HepG2 (cell line): ENCODE data around the gene RASA3. TPM values are rescaled to one million over a fixed set of nuclear protein-coding genes. Genes with fewer than 3 reads are reported as not detected.

Experiments
- CBX2 ChIP-seq, 2 experiments: fragments of 200-600 bp in 1 of 2; sonication (generic); formaldehyde crosslinking in 1 of 2; IDR thresholded peaks; 2 replicates each; pipeline versions ENCODE4 v1.7.0 to v1.8.1; 2018 to 2022; ENCODE audit warnings: low read depth in 2 of 2, low read length in 1 of 2, mild to moderate bottlenecking in 1 of 2, missing genetic modification reagents in 1 of 2
- CHD4 ChIP-seq: fragments of 200-600 bp; sonication (generic); IDR thresholded peaks from 2 replicates; pipeline ENCODE4 v1.7.0; 2017; ENCODE audit warnings: mild to moderate bottlenecking, low read length, borderline replicate concordance
- DMTF1 ChIP-seq: sonication (generic); formaldehyde crosslinking; IDR thresholded peaks from 2 replicates; pipeline ENCODE4 v1.4.0; 2020; ENCODE audit warnings: mild to moderate bottlenecking, missing genetic modification reagents
- GATA4 ChIP-seq: sonication (generic); IDR thresholded peaks from 2 replicates; pipeline ENCODE4 v1.6.1; 2016; ENCODE audit warnings: antibody characterized with exemption, low read depth, borderline replicate concordance
- IRX3 ChIP-seq: sonication (generic); formaldehyde crosslinking; IDR thresholded peaks from 2 replicates; pipeline ENCODE4 v1.8.1; 2023; ENCODE audit warnings: mild to moderate bottlenecking, low read depth, missing genetic modification reagents, borderline replicate concordance
- NONO ChIP-seq, 2 experiments: fragments of 450-650 bp in 1 of 2; sonication (generic) in 1 of 2; formaldehyde crosslinking in 1 of 2; IDR thresholded peaks in 1 of 2; conservative IDR thresholded peaks in 1 of 2; 2 replicates each; pipeline versions ENCODE4 v1.6.1 to v1.8.0; 2017 to 2022; ENCODE audit warnings: mild to moderate bottlenecking in 1 of 2, missing genetic modification reagents in 1 of 2, moderate library complexity in 1 of 2
- PREB ChIP-seq: sonication (generic); formaldehyde crosslinking; IDR thresholded peaks from 2 replicates; pipeline ENCODE4 v1.4.0; 2020; ENCODE audit warnings: missing genetic modification reagents
- ZC3H4 ChIP-seq: sonication (generic); formaldehyde crosslinking; IDR thresholded peaks from 2 replicates; pipeline ENCODE4 v1.4.0; 2020; ENCODE audit warnings: missing genetic modification reagents, borderline replicate concordance
- ZFP41 ChIP-seq: sonication (generic); formaldehyde crosslinking; IDR thresholded peaks from 2 replicates; pipeline ENCODE4 v1.4.0; 2020; ENCODE audit warnings: mild to moderate bottlenecking, missing genetic modification reagents, borderline replicate concordance
- polyA plus RNA-seq, 8 experiments: library from polyadenylated mRNA; depleted of rRNA in 3 of 8; stranded (reverse) in 7 of 8; unstranded in 1 of 8; fragments of >200 nt; fragmentation: Illumina TruSeq in 4 of 8; extraction: Trizol in 4 of 8; gene quantifications; 2 replicates each; pipeline versions ENCODE4 v1.2.1 to v1.2.3, GENCODE V29; 2011 to 2016; ENCODE audit warnings: low read depth in 4 of 8, missing spikeins in 1 of 8, mixed read lengths in 1 of 8; ENCODE audit not compliant: insufficient read depth in 1 of 8
- total RNA-seq, 5 experiments: library from RNA; depleted of rRNA; stranded (reverse); fragments of >200 nt; fragmentation: Illumina TruSeq; extraction: Trizol; gene quantifications; 2 replicates each; pipeline ENCODE4 v1.2.3, GENCODE V29; 2016; ENCODE audit warnings: low read depth in 1 of 5

The RASA3 gene
- total and polyA plus RNA-seq, 2 of the 13 experiments (the other 11 are each of a cell fraction or from before 2014, with no cell fraction given): 0.05 TPM; not detected in 1

GRCh38 chr13:114056205-114057013, 76.0 kb downstream of the RASA3 start (continued):
- TF ChIP-seq PREB (CRISPR knock-in tag) (no peak), CHD4 (no peak), ZFP41 (CRISPR knock-in tag) (no peak), DMTF1 (CRISPR knock-in tag) (no peak), ZC3H4 (CRISPR knock-in tag) (no peak), CBX2 (IDR thresholded peaks at IDR 0.05; ENCODE audit: low read depth, low read length) (no peak), CBX2 (CRISPR knock-in tag; IDR thresholded peaks at IDR 0.05; ENCODE audit: low read depth) (no peak), GATA4 (no peak), NONO (IDR thresholded peaks at IDR 0.05) (no peak), NONO (CRISPR knock-in tag; conservative IDR thresholded peaks at IDR 0.05) (no peak), IRX3 (CRISPR knock-in tag) (no peak)
